Activated CD4-positive, alpha-beta T cell treated with anti-CD3 and anti-CD28 coated beads, Interleukin-2, amount 10 ng/mL, durations not matched to agents 7 days and 5 days (primary cell): Measurements from ENCODE around the gene PCNX3. TPM values are rescaled to one million over a fixed set of nuclear protein-coding genes. Genes with fewer than 3 reads are reported as not detected.
"Not testable (repeated sequence)": the region's sequence is repeated elsewhere in the genome, so short reads cannot be mapped to it uniquely, and the experiment has no call there.

Source experiments
- CTCF ChIA-PET: fragments of 350-600 bp; sonication (Branson Sonifier 250); formaldehyde crosslinking; loops from one replicate; lab custom pipeline; 2021; ENCODE audit warnings: antibody characterized with exemption; lab: Charles Lee
- POLR2A ChIA-PET: fragments of 350-600 bp; sonication (Branson Sonifier 250); formaldehyde crosslinking; loops from one replicate; lab custom pipeline; 2021; ENCODE audit warnings: antibody characterized with exemption; lab: Charles Lee
- DNase-seq: peaks from one replicate; pipeline ENCODE4 v3.0.0-alpha.2; 2020
- H3K27ac Mint-ChIP-seq: one replicate; pipeline ENCODE4 v1.8.0; 2021; ENCODE audit warnings: mild to moderate bottlenecking, moderate library complexity, mixed read lengths
- H3K27me3 Mint-ChIP-seq: one replicate; pipeline ENCODE4 v1.8.0; 2021; ENCODE audit warnings: mixed read lengths
- H3K36me3 Mint-ChIP-seq: one replicate; pipeline ENCODE4 v1.8.0; 2021; ENCODE audit warnings: low read depth, mixed read lengths
- H3K4me1 Mint-ChIP-seq: one replicate; pipeline ENCODE4 v1.8.0; 2021; ENCODE audit warnings: mixed read lengths
- H3K4me3 Mint-ChIP-seq: one replicate; pipeline ENCODE4 v1.8.0; 2021; ENCODE audit warnings: mild to moderate bottlenecking, moderate library complexity, mixed read lengths
- H3K9me3 Mint-ChIP-seq: one replicate; pipeline ENCODE4 v1.8.0; 2021; ENCODE audit warnings: mixed read lengths
- total RNA-seq, 2 experiments: library from RNA; stranded (reverse); gene quantifications; one replicate each; pipeline ENCODE4 v1.2.3, GENCODE V29; 2021

The PCNX3 gene
- total RNA-seq, 2 experiments from 2014 or later, result 47.7 to 50.2 TPM

DNA sequence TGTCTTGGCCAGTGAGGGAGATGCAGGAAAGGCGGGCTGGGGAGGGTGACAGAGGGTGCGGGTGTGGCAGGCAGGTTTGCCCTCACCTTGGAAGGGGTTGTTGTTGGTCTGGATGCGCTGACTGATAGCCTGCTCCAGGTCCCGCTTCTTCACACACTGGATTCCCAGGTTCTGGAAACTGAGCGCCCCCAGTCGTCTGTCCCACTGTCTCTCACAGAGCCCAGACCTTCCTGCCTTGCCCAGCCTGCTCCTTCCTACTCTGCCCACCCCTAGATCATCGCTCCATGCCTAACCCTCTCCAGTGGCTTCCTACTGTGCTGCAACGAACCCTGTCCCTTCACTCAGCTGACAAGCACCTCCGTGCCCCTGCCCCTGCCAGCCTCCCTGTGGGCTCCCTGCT, 44.5 kb downstream of the PCNX3 start:
- peaks cover 47% of the 10 kb centered on the region for H3K4me1 Mint-ChIP-seq
- no peak overlapping the region for H3K4me3 Mint-ChIP-seq
- ChIA-PET POLR2A (no interaction called here), CTCF (interaction anchor here (0.9 kb wide), 1 partner anchor 21 kb away, joined by 3 read pairs; no protein-coding TSS in a partner anchor)
- H3K36me3 Mint-ChIP-seq, result peaks cover 55% of the 10 kb centered on the region
- no peaks in the 10 kb centered on the region for H3K9me3 Mint-ChIP-seq
- no peak overlapping the region for H3K27ac Mint-ChIP-seq
- H3K27me3 Mint-ChIP-seq, result no peaks in the 10 kb centered on the region
- no peak for DNase-seq

DNA sequence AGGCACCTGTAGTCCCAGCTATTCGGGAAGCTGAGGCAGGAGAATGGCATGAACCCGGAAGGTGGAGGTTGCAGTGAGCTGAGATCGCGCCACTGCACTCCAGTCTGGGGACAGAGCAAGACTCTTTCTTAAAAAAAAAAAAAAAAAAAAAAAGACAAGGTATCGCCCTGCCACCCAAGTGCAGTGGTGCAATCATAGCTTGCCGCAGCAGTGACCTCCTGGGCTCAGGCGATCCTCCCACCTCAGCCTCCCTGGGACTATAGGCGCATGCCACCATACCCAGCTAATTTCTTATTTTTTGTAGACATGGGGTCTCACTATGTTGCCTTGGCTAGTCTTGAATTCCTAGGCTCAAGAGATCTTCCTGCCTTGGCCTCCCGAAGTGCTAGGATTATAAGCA, 45.3 kb downstream of the PCNX3 start:
- DNase-seq, H3K9me3 Mint-ChIP-seq, H3K27me3 Mint-ChIP-seq, POLR2A ChIA-PET: not testable (repeated sequence)
- H3K4me1 Mint-ChIP-seq, result peaks cover 47% of the 10 kb centered on the region
- CTCF ChIA-PET, result interaction anchor here (0.6 to 0.9 kb wide), 2 partner anchors 8 to 22 kb away, joined by 3 read pairs; no protein-coding TSS in a partner anchor
- peak overlapping the region; percentile 82 for H3K4me3 Mint-ChIP-seq
- H3K27ac Mint-ChIP-seq, result peak overlapping the region; percentile 79
- H3K36me3 Mint-ChIP-seq, result peaks cover 47% of the 10 kb centered on the region

DNA sequence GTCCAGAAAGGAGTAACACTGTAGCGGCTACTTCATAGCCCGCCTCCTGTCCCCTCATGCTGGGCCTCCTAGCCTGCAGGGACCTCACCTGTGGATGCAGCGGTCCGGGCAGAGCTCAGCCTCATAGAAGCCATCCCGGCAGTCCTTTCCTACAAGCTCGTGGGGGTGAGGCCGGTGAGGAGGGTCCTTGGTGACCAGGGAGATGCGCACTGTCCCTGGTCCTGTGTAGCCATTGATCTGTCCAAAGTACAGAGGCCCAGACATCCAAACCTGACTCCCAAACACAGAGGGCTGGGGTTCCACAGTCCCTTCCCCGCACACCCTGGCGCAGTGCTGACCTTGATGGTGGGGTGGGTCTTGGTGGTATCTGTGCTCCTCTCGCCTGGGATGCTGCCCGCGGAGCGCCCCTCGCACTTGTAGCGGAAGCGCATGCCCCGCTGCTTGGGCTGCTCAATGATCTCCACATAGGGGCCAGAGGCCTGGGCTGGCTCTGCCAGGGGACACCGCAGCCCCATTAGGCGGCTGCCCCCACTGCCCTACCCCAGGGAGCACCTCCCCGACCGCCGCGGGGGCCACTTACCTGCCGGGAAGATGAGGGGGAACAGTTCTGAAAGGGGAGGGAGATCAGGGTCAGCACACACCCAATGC, 46.1 kb downstream of the PCNX3 start:
- ChIA-PET CTCF (interaction anchor here (0.9 kb wide), 1 partner anchor 8 kb away, joined by 3 read pairs; no protein-coding TSS in a partner anchor), POLR2A (interaction anchor here (2.0 kb wide), 1 partner anchor 24 kb away, joined by 5 read pairs; the partner anchor contains the start of gene SIPA1)
- no peak for DNase-seq
- H3K36me3 Mint-ChIP-seq, result peaks cover 40% of the 10 kb centered on the region
- H3K9me3 Mint-ChIP-seq, result no peaks in the 10 kb centered on the region
- H3K4me3 Mint-ChIP-seq, result peak overlapping the region; percentile 82
- peak overlapping the region; percentile 79 for H3K27ac Mint-ChIP-seq
- no peaks in the 10 kb centered on the region for H3K27me3 Mint-ChIP-seq
- H3K4me1 Mint-ChIP-seq, result peaks cover 42% of the 10 kb centered on the region

DNA sequence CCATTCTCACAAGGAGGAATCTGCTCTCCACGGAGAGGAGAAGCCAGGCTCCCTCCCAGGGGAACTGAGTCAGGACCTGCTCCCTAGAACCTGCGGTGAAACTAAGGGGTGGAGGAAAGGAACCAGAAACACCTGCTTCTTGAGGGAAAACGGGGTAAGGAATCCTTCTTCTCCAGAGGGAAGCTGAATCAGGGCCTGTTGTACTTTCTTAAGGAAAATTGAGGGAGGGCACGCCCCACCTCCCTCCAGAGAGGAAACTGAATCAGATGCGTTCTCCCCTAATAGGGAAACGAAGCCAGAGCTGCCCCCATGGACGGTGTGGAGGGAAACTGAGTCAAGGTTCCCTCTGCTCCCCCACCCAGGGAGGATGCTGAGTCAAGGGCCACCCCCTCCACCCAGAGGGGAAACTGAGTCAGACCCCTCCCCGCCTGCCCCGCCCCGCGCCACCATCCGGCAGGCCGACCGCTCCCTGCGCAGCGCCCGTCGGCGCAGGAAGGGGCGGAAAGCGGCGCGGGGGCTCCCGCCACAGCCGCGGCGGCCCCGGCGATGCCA, 46.7 kb downstream of the PCNX3 start:
- Mint-ChIP-seq H3K4me1 (peaks cover 38% of the 10 kb centered on the region), H3K27me3 (no peaks in the 10 kb centered on the region), H3K36me3 (peaks cover 34% of the 10 kb centered on the region), H3K4me3 (peak overlapping the region; percentile 82), H3K27ac (peak overlapping the region; percentile 79), H3K9me3 (no peaks in the 10 kb centered on the region)
- DNase-seq, result no peak
- ChIA-PET POLR2A (interaction anchor here (0.6 to 2.0 kb wide), 2 partner anchors 24 to 158 kb away, joined by 3 to 5 read pairs; partner anchors contain the start of gene SIPA1), CTCF (interaction anchor here (1.1 to 1.6 kb wide), 5 partner anchors 9 to 118 kb away, joined by 4 to 8 read pairs (median 4); partner anchors contain the start of genes KAT5 and SIPA1)

DNA sequence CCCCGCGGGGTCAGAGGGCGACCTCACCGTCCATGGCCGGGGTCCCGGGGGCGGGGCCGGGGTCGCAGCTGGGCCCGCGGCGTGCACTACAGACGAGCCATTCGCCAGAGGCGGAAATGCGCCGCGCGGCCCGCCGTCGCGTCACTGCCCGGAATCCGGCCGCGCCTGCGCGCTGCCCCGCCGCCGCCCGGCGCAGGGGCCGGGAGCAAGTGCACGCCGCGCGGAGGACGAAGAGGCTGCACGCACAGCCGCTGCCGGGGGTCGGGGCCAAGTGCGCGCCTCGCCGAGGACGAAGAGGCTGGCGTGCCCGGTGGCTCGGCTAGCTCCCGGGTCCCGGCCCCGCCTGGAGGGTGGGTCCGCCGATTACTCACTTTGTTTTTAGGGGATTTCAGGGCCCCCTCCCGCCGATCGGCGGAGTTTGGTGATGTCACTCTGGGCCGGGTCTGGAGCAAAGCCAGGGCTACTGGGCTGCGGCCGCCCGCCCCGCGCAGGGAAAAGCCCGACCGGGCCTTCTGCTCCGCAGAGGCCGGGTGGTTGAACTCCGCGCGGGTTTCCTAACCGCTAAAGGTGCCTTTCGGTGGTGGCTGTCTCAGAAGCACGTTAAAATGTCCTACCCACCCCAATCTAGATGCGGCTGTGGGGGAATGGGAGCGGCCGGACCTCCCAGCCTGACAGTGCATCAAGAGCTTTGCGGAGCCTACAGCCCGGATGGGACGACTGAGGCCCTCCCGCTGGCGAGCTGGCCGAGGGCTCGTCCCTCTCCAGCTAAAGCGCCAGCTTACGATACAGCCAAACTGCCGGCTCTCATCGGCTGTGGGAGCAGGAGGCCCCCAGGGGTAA, 47.4 kb downstream of the PCNX3 start, which contains the start of gene RELA:
RELA (minus strand) TSS at position 118 of the 840 bp plus-strand sequence; CDS start at position 34, 84 bp downstream.
- H3K27ac Mint-ChIP-seq, result peak within 1 kb of the TSS; percentile 91
- ChIA-PET CTCF (interaction anchor here (1.1 to 1.6 kb wide), 7 partner anchors 10 to 221 kb away, joined by 3 to 8 read pairs (median 4); partner anchors contain the start of genes KAT5 and SIPA1), POLR2A (interaction anchor here (0.6 to 2.0 kb wide), 2 partner anchors 25 to 159 kb away, joined by 3 to 5 read pairs; partner anchors contain the start of gene SIPA1)
- no peaks in the 10 kb centered on the region for H3K9me3 Mint-ChIP-seq
- peaks cover 38% of the 10 kb centered on the region for H3K4me1 Mint-ChIP-seq
- peak within 1 kb of the TSS; percentile 83 for H3K4me3 Mint-ChIP-seq
- DNase-seq, result peak; percentile 88
- peaks cover 29% of the 10 kb centered on the region for H3K36me3 Mint-ChIP-seq
- H3K27me3 Mint-ChIP-seq, result no peaks in the 10 kb centered on the region

DNA sequence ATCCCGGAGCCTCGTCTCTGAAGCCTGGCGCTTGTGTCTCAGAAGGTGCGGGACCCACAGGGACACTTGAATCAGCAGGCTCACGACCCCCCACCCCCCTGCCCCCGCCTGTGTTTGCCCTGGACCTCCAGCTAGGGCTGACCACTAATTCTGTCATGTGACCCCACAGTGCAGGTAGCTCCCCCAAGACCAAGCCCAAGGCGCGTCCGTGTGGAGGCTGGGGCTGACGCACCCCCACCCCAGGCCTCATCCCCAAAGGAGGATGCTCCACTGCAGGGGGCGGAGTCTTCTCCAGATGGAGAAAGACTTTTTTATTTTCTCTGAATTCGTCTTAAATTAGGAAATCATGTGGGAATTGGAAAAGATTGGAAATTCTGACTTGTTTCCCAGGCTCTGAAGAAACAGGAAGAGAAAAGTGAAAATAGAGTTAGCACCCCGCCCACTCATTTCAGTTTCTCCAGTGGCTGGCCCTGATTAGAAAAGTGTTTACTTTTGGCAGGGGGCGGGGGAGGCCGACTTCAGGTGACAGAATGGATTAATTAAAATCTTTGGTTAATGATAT, 48.1 kb downstream of the PCNX3 start:
- Mint-ChIP-seq H3K4me3 (peak overlapping the region; percentile 83), H3K4me1 (peaks cover 38% of the 10 kb centered on the region), H3K27me3 (no peaks in the 10 kb centered on the region), H3K9me3 (no peaks in the 10 kb centered on the region), H3K27ac (peak overlapping the region; percentile 91), H3K36me3 (peaks cover 23% of the 10 kb centered on the region)
- POLR2A ChIA-PET, result interaction anchor here (0.6 to 2.0 kb wide), 2 partner anchors 26 to 876 kb away, joined by 3 to 5 read pairs; partner anchors contain the start of gene SIPA1
- peak; percentile 50 for DNase-seq
- CTCF ChIA-PET, result interaction anchor here (0.9 to 1.6 kb wide), 8 partner anchors 9 to 221 kb away, joined by 3 to 8 read pairs (median 4); partner anchors contain the start of genes KAT5 and SIPA1

DNA sequence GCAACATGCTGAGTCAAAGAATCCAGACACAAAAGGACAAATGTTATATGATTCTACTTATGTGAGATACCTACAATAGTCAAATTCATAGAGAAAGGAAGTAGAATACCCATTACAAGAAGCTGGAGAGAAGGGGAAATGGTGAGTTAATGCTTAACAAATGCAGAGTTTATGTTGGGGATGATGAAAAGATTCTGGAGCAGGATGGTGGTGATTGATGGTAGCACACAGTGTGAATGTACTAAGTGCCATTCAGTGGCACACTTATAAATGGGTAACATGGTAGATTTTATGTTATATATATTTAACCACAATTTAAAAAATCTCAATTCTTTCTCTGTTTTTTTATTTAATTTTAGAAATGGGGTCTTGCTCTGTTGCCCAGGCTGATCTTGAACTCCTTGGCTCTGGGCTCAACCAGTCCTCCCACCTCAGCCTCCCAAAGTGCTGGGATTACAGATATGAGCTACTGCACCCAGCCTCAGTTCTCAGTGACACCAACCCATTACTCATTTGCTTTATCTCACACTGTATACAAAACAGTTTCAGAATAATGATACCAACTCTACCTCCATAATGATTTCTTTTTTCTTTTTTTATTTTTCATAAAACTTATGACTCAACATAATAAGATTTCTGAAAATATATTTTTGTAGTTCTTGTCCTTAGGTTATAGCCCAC, 56.7 kb downstream of the PCNX3 start:
- Mint-ChIP-seq H3K9me3 (no peaks in the 10 kb centered on the region), H3K27me3 (no peaks in the 10 kb centered on the region), H3K4me3 (no peak overlapping the region), H3K4me1 (no peaks in the 10 kb centered on the region), H3K36me3 (no peaks in the 10 kb centered on the region), H3K27ac (no peak overlapping the region)
- POLR2A ChIA-PET, result no interaction called here
- DNase-seq, result no peak
- CTCF ChIA-PET, result interaction anchor here (1.2 kb wide), 1 partner anchor 33 kb away, joined by 3 read pairs; no protein-coding TSS in a partner anchor

DNA sequence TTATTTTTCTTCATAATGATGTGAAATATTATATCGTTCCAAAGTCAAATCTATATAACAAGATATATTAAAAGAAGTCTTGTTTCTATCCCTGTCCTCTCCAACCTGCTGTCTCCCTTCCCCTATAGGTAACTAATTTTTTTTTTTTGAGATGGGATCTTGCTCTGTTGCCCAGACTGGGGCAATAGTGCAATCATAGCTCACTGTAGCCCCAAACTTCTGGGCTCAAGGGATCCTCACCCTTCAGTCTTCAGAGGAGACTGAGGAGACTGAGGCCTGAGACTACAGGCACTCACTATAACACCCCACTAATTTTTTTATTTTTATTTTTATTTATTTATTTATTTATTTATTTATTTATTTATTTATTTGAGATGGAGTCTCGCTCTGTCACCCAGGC, 57.4 kb downstream of the PCNX3 start:
- H3K27ac Mint-ChIP-seq, result no peak overlapping the region
- ChIA-PET CTCF (interaction anchor here (0.7 kb wide), 2 partner anchors 9 to 855 kb away, joined by 3 read pairs; no protein-coding TSS in a partner anchor), POLR2A (no interaction called here)
- no peaks in the 10 kb centered on the region for H3K27me3 Mint-ChIP-seq
- no peaks in the 10 kb centered on the region for H3K36me3 Mint-ChIP-seq
- no peak for DNase-seq
- H3K4me1 Mint-ChIP-seq, result no peaks in the 10 kb centered on the region
- no peaks in the 10 kb centered on the region for H3K9me3 Mint-ChIP-seq
- no peak overlapping the region for H3K4me3 Mint-ChIP-seq

DNA sequence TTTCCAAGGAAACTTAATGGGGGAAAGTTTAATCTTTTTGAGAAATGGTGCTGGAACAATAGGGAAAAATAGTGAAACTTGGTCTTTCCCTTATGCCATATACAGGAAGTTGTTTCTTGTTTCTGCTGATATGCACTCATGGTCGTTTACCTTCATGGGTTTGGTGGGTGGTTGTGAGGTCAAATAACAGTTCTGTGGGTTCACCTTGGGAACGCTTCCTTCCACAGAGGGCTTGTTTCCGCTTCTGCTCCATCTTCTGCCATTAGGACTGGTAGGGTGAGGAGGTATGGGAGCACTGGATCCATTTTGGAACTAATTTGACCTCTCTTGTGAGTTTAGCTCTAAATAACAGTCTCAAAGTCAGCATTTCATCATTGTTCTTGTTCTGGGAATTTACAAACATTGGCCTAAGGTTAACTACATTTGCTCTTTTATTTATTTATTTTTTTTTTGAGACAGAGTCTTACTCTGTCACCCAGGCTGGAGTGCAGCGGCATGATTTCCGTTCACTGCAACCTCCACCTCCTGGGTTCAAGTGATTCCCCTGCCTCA, 64.7 kb downstream of the PCNX3 start:
- Mint-ChIP-seq H3K36me3 (no peaks in the 10 kb centered on the region), H3K27me3 (peaks cover 5% of the 10 kb centered on the region), H3K4me1 (peaks cover 3% of the 10 kb centered on the region), H3K4me3 (no peak overlapping the region), H3K9me3 (no peaks in the 10 kb centered on the region), H3K27ac (no peak overlapping the region)
- no peak for DNase-seq
- ChIA-PET CTCF (interaction anchor here (0.5 to 0.7 kb wide), 2 partner anchors 45 to 145 kb away, joined by 3 read pairs; no protein-coding TSS in a partner anchor), POLR2A (no interaction called here)

DNA sequence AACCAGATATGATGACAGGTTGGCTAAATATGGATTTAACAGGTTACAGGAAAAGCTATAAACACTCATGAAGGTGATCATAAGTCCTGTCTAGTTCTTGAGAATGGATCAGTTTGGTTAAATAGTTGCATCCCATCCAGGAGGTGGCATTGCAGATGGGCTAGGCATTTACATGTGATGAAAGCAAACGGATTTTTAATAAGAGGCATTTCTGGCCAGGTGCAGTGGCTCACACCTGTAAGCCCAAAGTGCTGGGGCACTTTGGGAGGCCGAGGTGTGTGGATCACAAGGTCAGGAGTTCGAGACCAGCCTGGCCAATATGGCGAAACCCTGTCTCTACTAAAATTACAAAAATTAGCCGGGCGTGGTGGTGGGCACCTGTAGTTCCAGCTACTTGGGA, 67.9 kb downstream of the PCNX3 start:
- CTCF ChIA-PET, result interaction anchor here (0.6 to 0.8 kb wide), 2 partner anchors 10 to 14 kb away, joined by 3 to 4 read pairs; no protein-coding TSS in a partner anchor
- POLR2A ChIA-PET, H3K4me3 Mint-ChIP-seq, H3K36me3 Mint-ChIP-seq, DNase-seq, H3K27me3 Mint-ChIP-seq, H3K9me3 Mint-ChIP-seq, H3K27ac Mint-ChIP-seq, H3K4me1 Mint-ChIP-seq: not testable (repeated sequence)

DNA sequence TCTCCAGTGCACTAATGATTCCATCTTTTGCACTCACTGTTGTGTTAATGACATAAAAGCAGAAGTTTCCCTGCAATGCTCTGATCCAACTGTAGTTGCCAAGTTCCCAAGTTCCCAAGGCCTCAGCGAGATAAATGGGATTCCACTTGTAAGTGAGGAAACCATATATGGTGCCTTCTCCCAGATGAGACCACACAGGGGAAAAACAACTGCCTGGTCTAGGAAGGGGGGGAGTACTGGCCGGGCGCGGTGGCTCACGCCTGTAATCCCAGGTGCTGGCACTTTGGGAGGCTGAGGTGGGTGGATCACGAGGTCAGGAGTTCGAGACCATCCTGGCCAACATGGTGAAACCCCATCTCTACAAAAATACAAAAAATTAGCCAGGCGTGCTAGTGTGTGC, 70.4 kb downstream of the PCNX3 start:
- CTCF ChIA-PET, result no interaction called here
- H3K4me1 Mint-ChIP-seq, result no peaks in the 10 kb centered on the region
- H3K27ac Mint-ChIP-seq, result no peak overlapping the region

More for the DNA sequence above, 70.4 kb downstream of the PCNX3 start:
- H3K9me3 Mint-ChIP-seq, result no peaks in the 10 kb centered on the region
- H3K27me3 Mint-ChIP-seq, result peaks cover 6% of the 10 kb centered on the region
- DNase-seq, result no peak
- H3K36me3 Mint-ChIP-seq, result no peaks in the 10 kb centered on the region
- no peak overlapping the region for H3K4me3 Mint-ChIP-seq
- POLR2A ChIA-PET, result no interaction called here
